Measurements from ENCODE around the gene CASP8AP2. TPM values are rescaled to one million over a fixed set of nuclear protein-coding genes. Genes with fewer than 3 reads are reported as not detected.
A peak's percentile ranks its signal among the peaks of the same experiment; 100 is the strongest.
"Not testable (repeated sequence)": the region's sequence is repeated elsewhere in the genome, so short reads cannot be mapped to it uniquely, and the experiment has no call there.

CASP8AP2 gene
- total RNA-seq, 1 donor from 2014 or later, result 38.3 TPM

- H3K27me3 Mint-ChIP-seq (ENCODE audit: insufficient read depth), result no peaks in the 10 kb centered on the region
- H3K27ac Mint-ChIP-seq, result peak overlapping the region; percentile 50
- H3K36me3 Mint-ChIP-seq (ENCODE audit: low read depth), result peaks cover 65% of the 10 kb centered on the region
- no peak overlapping the region for H3K4me3 Mint-ChIP-seq
- intact Hi-C loops (cut with micrococcal nuclease), result no loop called here
- peaks cover 9% of the 10 kb centered on the region for H3K9me3 Mint-ChIP-seq
- no peak for DNase-seq (ENCODE audit: low spot score)
- H3K4me1 Mint-ChIP-seq (ENCODE audit: low read depth), result peaks cover 31% of the 10 kb centered on the region
Observed at GRCh38 chr6:89862698-89863097, 33.0 kb downstream of the CASP8AP2 start.

GRCh38 chr6:89866024-89866678, 36.5 kb downstream of the CASP8AP2 start:
- Mint-ChIP-seq H3K4me3 (no peak overlapping the region), H3K27me3 (ENCODE audit: insufficient read depth) (no peaks in the 10 kb centered on the region)
- intact Hi-C loops (cut with micrococcal nuclease), result no loop called here

GRCh38 chr6:89873721-89874120, 44.0 kb downstream of the CASP8AP2 start:
- intact Hi-C loops (cut with micrococcal nuclease), result no loop called here
- no peak for DNase-seq (ENCODE audit: low spot score)
- no peaks in the 10 kb centered on the region for H3K4me1 Mint-ChIP-seq (ENCODE audit: low read depth)
- H3K9me3 Mint-ChIP-seq, result no peaks in the 10 kb centered on the region
- H3K36me3 Mint-ChIP-seq (ENCODE audit: low read depth), result peaks cover 21% of the 10 kb centered on the region
- no peak overlapping the region for H3K27ac Mint-ChIP-seq
- no peak overlapping the region for H3K4me3 Mint-ChIP-seq
- no peaks in the 10 kb centered on the region for H3K27me3 Mint-ChIP-seq (ENCODE audit: insufficient read depth)

More at GRCh38 chr6:89866024-89866678, 36.5 kb downstream of the CASP8AP2 start:
- Mint-ChIP-seq H3K9me3 (peaks cover 9% of the 10 kb centered on the region), H3K36me3 (ENCODE audit: low read depth) (peaks cover 70% of the 10 kb centered on the region), H3K27ac (no peak overlapping the region), H3K4me1 (ENCODE audit: low read depth) (peaks cover 19% of the 10 kb centered on the region)
- no peak for DNase-seq (ENCODE audit: low spot score)

- no peak for DNase-seq (ENCODE audit: low spot score)
- no peaks in the 10 kb centered on the region for H3K27me3 Mint-ChIP-seq (ENCODE audit: insufficient read depth)
- intact Hi-C loops (cut with micrococcal nuclease), result no loop called here
- H3K36me3 Mint-ChIP-seq (ENCODE audit: low read depth), result peaks cover 18% of the 10 kb centered on the region
- H3K4me1 Mint-ChIP-seq (ENCODE audit: low read depth), result no peaks in the 10 kb centered on the region
- H3K4me3 Mint-ChIP-seq, result no peak overlapping the region
- no peaks in the 10 kb centered on the region for H3K9me3 Mint-ChIP-seq
- H3K27ac Mint-ChIP-seq, result no peak overlapping the region
Observed at GRCh38 chr6:89874438-89874837, 44.8 kb downstream of the CASP8AP2 start.

GRCh38 chr6:89886378-89887120, 56.9 kb downstream of the CASP8AP2 start:
- Mint-ChIP-seq H3K9me3 (no peaks in the 10 kb centered on the region), H3K36me3 (ENCODE audit: low read depth) (no peaks in the 10 kb centered on the region)
- intact Hi-C loops (cut with micrococcal nuclease), result no loop called here

GRCh38 chr6:89887452-89888137, 57.9 kb downstream of the CASP8AP2 start:
- Mint-ChIP-seq H3K27ac (no peak overlapping the region), H3K36me3 (ENCODE audit: low read depth) (no peaks in the 10 kb centered on the region), H3K9me3 (no peaks in the 10 kb centered on the region), H3K27me3 (ENCODE audit: insufficient read depth) (peaks cover 9% of the 10 kb centered on the region), H3K4me1 (ENCODE audit: low read depth) (peaks cover 13% of the 10 kb centered on the region), H3K4me3 (no peak overlapping the region)
- intact Hi-C loops (cut with micrococcal nuclease), result no loop called here
- no peak for DNase-seq (ENCODE audit: low spot score)

More at GRCh38 chr6:89886378-89887120, 56.9 kb downstream of the CASP8AP2 start:
- no peak for DNase-seq (ENCODE audit: low spot score)
- Mint-ChIP-seq H3K27ac (no peak overlapping the region), H3K27me3 (ENCODE audit: insufficient read depth) (peaks cover 7% of the 10 kb centered on the region), H3K4me1 (ENCODE audit: low read depth) (peaks cover 10% of the 10 kb centered on the region), H3K4me3 (no peak overlapping the region)

GRCh38 chr6:89888138-89888514, 58.4 kb downstream of the CASP8AP2 start:
- Mint-ChIP-seq H3K9me3 (no peaks in the 10 kb centered on the region), H3K4me1 (ENCODE audit: low read depth) (peaks cover 13% of the 10 kb centered on the region), H3K4me3 (no peak overlapping the region), H3K27me3 (ENCODE audit: insufficient read depth) (peaks cover 9% of the 10 kb centered on the region), H3K27ac (no peak overlapping the region), H3K36me3 (ENCODE audit: low read depth) (no peaks in the 10 kb centered on the region)
- intact Hi-C loops (cut with micrococcal nuclease), result no loop called here
- DNase-seq (ENCODE audit: low spot score), result no peak

GRCh38 chr6:89888871-89889270, 59.2 kb downstream of the CASP8AP2 start:
- peaks cover 13% of the 10 kb centered on the region for H3K4me1 Mint-ChIP-seq (ENCODE audit: low read depth)
- DNase-seq (ENCODE audit: low spot score), result no peak
- no peak overlapping the region for H3K4me3 Mint-ChIP-seq
- intact Hi-C loops (cut with micrococcal nuclease), result no loop called here
- peaks cover 11% of the 10 kb centered on the region for H3K27me3 Mint-ChIP-seq (ENCODE audit: insufficient read depth)
- H3K9me3 Mint-ChIP-seq, result no peaks in the 10 kb centered on the region
- no peaks in the 10 kb centered on the region for H3K36me3 Mint-ChIP-seq (ENCODE audit: low read depth)
- no peak overlapping the region for H3K27ac Mint-ChIP-seq

- H3K27ac Mint-ChIP-seq; H3K36me3 Mint-ChIP-seq (ENCODE audit: low read depth); intact Hi-C loops (cut with micrococcal nuclease); H3K4me3 Mint-ChIP-seq; DNase-seq (ENCODE audit: low spot score); H3K9me3 Mint-ChIP-seq: not testable (repeated sequence)
- Mint-ChIP-seq H3K4me1 (ENCODE audit: low read depth) (peaks cover 13% of the 10 kb centered on the region), H3K27me3 (ENCODE audit: insufficient read depth) (peaks cover 13% of the 10 kb centered on the region)
Observed at GRCh38 chr6:89890845-89891528, 61.3 kb downstream of the CASP8AP2 start.

GRCh38 chr6:89892577-89892976, 62.9 kb downstream of the CASP8AP2 start:
- H3K4me3 Mint-ChIP-seq; H3K36me3 Mint-ChIP-seq (ENCODE audit: low read depth); H3K9me3 Mint-ChIP-seq; intact Hi-C loops (cut with micrococcal nuclease); H3K27ac Mint-ChIP-seq; DNase-seq (ENCODE audit: low spot score): not testable (repeated sequence)
- Mint-ChIP-seq H3K4me1 (ENCODE audit: low read depth) (peaks cover 13% of the 10 kb centered on the region), H3K27me3 (ENCODE audit: insufficient read depth) (peaks cover 15% of the 10 kb centered on the region)

- H3K9me3 Mint-ChIP-seq, result no peaks in the 10 kb centered on the region
- no peak within 1 kb of the TSS for H3K27ac Mint-ChIP-seq
- H3K36me3 Mint-ChIP-seq (ENCODE audit: low read depth), result no peaks in the 10 kb centered on the region
- DNase-seq (ENCODE audit: low spot score), result no peak
- H3K27me3 Mint-ChIP-seq (ENCODE audit: insufficient read depth), result peaks cover 18% of the 10 kb centered on the region
- peaks cover 6% of the 10 kb centered on the region for H3K4me1 Mint-ChIP-seq (ENCODE audit: low read depth)
- intact Hi-C loops (cut with micrococcal nuclease), result no loop called here
- H3K4me3 Mint-ChIP-seq, result no peak within 1 kb of the TSS
Observed at GRCh38 chr6:89894169-89894568, 64.5 kb downstream of the CASP8AP2 start, which contains the start of gene GJA10. Gene GJA10 (plus strand): TSS chr6:89894469. CDS start chr6:89894469, 0 bp downstream.

- Mint-ChIP-seq H3K9me3 (no peaks in the 10 kb centered on the region), H3K27ac (no peak overlapping the region), H3K4me3 (no peak overlapping the region), H3K36me3 (ENCODE audit: low read depth) (no peaks in the 10 kb centered on the region), H3K27me3 (ENCODE audit: insufficient read depth) (peaks cover 19% of the 10 kb centered on the region), H3K4me1 (ENCODE audit: low read depth) (peaks cover 5% of the 10 kb centered on the region)
- intact Hi-C loops (cut with micrococcal nuclease), result no loop called here
- DNase-seq (ENCODE audit: low spot score), result no peak
Observed at GRCh38 chr6:89895276-89895874, 65.7 kb downstream of the CASP8AP2 start.
